ENCODE results near the gene CABCOCO1.

- TF ChIP-seq, protein P1, sequence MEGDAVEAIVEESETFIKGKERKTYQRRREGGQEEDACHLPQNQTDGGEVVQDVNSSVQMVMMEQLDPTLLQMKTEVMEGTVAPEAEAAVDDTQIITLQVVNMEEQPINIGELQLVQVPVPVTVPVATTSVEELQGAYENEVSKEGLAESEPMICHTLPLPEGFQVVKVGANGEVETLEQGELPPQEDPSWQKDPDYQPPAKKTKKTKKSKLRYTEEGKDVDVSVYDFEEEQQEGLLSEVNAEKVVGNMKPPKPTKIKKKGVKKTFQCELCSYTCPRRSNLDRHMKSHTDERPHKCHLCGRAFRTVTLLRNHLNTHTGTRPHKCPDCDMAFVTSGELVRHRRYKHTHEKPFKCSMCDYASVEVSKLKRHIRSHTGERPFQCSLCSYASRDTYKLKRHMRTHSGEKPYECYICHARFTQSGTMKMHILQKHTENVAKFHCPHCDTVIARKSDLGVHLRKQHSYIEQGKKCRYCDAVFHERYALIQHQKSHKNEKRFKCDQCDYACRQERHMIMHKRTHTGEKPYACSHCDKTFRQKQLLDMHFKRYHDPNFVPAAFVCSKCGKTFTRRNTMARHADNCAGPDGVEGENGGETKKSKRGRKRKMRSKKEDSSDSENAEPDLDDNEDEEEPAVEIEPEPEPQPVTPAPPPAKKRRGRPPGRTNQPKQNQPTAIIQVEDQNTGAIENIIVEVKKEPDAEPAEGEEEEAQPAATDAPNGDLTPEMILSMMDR (IDR thresholded peaks at IDR 0.05 in 2 of 3, conservative IDR thresholded peaks at IDR 0.05 in 1 of 3; ENCODE audit: borderline replicate concordance in 1 of 3, insufficient read depth in 1 of 3, low read depth in 2 of 3, low read length in 2 of 3) = no peak
- TF ChIP-seq RAD21 (IDR thresholded peaks at IDR 0.05; ENCODE audit: low read depth) = no peak
- no peak for TF ChIP-seq SP1 (IDR thresholded peaks at IDR 0.05; ENCODE audit: low read depth)
- TF ChIP-seq, protein P2, sequence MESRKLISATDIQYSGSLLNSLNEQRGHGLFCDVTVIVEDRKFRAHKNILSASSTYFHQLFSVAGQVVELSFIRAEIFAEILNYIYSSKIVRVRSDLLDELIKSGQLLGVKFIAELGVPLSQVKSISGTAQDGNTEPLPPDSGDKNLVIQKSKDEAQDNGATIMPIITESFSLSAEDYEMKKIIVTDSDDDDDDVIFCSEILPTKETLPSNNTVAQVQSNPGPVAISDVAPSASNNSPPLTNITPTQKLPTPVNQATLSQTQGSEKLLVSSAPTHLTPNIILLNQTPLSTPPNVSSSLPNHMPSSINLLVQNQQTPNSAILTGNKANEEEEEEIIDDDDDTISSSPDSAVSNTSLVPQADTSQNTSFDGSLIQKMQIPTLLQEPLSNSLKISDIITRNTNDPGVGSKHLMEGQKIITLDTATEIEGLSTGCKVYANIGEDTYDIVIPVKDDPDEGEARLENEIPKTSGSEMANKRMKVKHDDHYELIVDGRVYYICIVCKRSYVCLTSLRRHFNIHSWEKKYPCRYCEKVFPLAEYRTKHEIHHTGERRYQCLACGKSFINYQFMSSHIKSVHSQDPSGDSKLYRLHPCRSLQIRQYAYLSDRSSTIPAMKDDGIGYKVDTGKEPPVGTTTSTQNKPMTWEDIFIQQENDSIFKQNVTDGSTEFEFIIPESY (IDR thresholded peaks at IDR 0.05; ENCODE audit: extremely low read depth, insufficient replicate concordance, low read length) = no peak
- no peak for TF ChIP-seq EGR1 (IDR thresholded peaks at IDR 0.05; ENCODE audit: low read depth)
- no peak for TF ChIP-seq POLR2A (IDR thresholded peaks at IDR 0.05; ENCODE audit: borderline replicate concordance, extremely low read depth, insufficient read depth, insufficient read length)
- TF ChIP-seq EZH2 (IDR thresholded peaks at IDR 0.05) = no peak
- TF ChIP-seq ZNF274 (IDR thresholded peaks at IDR 0.05; ENCODE audit: low read depth, low read length) = no peak
- TF ChIP-seq MAX (IDR thresholded peaks at IDR 0.05) = no peak
- no peak for TF ChIP-seq SIN3A (IDR thresholded peaks at IDR 0.05; ENCODE audit: low read depth)
- TF ChIP-seq, protein P3, sequence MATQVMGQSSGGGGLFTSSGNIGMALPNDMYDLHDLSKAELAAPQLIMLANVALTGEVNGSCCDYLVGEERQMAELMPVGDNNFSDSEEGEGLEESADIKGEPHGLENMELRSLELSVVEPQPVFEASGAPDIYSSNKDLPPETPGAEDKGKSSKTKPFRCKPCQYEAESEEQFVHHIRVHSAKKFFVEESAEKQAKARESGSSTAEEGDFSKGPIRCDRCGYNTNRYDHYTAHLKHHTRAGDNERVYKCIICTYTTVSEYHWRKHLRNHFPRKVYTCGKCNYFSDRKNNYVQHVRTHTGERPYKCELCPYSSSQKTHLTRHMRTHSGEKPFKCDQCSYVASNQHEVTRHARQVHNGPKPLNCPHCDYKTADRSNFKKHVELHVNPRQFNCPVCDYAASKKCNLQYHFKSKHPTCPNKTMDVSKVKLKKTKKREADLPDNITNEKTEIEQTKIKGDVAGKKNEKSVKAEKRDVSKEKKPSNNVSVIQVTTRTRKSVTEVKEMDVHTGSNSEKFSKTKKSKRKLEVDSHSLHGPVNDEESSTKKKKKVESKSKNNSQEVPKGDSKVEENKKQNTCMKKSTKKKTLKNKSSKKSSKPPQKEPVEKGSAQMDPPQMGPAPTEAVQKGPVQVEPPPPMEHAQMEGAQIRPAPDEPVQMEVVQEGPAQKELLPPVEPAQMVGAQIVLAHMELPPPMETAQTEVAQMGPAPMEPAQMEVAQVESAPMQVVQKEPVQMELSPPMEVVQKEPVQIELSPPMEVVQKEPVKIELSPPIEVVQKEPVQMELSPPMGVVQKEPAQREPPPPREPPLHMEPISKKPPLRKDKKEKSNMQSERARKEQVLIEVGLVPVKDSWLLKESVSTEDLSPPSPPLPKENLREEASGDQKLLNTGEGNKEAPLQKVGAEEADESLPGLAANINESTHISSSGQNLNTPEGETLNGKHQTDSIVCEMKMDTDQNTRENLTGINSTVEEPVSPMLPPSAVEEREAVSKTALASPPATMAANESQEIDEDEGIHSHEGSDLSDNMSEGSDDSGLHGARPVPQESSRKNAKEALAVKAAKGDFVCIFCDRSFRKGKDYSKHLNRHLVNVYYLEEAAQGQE (IDR thresholded peaks at IDR 0.05; ENCODE audit: low read depth) = no peak
Observed at GRCh38 chr10:61729596-61729995, 66.9 kb downstream of the CABCOCO1 start.

Measured in HCT116 (cell line).